HepG2 (cell line): ENCODE data around the gene NRN1L. TPM values are rescaled to one million over a fixed set of nuclear protein-coding genes. Genes with fewer than 3 reads are reported as not detected.

Experiments used
- ATAC-seq: fragments of 200-7000 bp; cut with Tn5 transposase; 3 replicates; pipeline ENCODE4 v1.9.1; 2020; ENCODE audit warnings: mild to moderate bottlenecking, moderate library complexity
- BruUV-seq: library from RNA; stranded (reverse); fragments of 400-500 nt; replicated peaks from 2 replicates; lab custom pipeline; 2021; lab: Mats Ljungman, UMichigan
- CTCF ChIA-PET: fragments of 300-600 bp; formaldehyde crosslinking; extraction: SDS; loops from one replicate; lab custom pipeline; 2021; ENCODE audit warnings: low total read pairs, inconsistent platforms, low intra/inter-chr PET ratio; lab: Yijun Ruan, JAX
- POLR2A ChIA-PET: fragments of 350-600 bp; sonication (Branson Sonifier 250); formaldehyde crosslinking; loops from one replicate; lab custom pipeline; 2020; ENCODE audit warnings: antibody characterized with exemption, inconsistent platforms; lab: Yijun Ruan, JAX
- DNase-seq: peaks from one replicate; pipeline ENCODE4 v3.0.0-alpha.2; 2015; ENCODE audit warnings: low spot score
- FAIRE-seq: peaks from 3 replicates; lab custom pipeline; 2011; peaks lifted over from hg19 to GRCh38; lab: Jason Lieb, UNC
- H2AFZ ChIP-seq: one replicate; pipeline ENCODE4 v1.6.1; 2011; ENCODE audit warnings: low read length, inconsistent platforms
- H3K27ac ChIP-seq: fragments of 300-600 bp; 3 replicates; pipeline ENCODE4 v1.8.0; 2011; ENCODE audit warnings: mixed run types, mild to moderate bottlenecking, mixed read lengths, low read length, inconsistent platforms; ENCODE audit not compliant: insufficient read depth; ENCODE audit errors: extremely low read length
- H3K27me3 ChIP-seq, 2 experiments: fragments of 200-600 bp in 1 of 2; 2 replicates in 1 of 2; 3 replicates in 1 of 2; pipeline versions ENCODE4 v1.6.0 to v1.8.0; 2011; ENCODE audit warnings: low read length in 2 of 2, mild to moderate bottlenecking in 2 of 2, moderate library complexity in 2 of 2, inconsistent platforms in 1 of 2; ENCODE audit not compliant: insufficient read depth in 2 of 2, control insufficient read depth in 1 of 2
- H3K36me3 ChIP-seq, 2 experiments: fragments of 200-600 bp in 1 of 2; replicated peaks in 1 of 2; 2 replicates in 1 of 2; 3 replicates in 1 of 2; pipeline versions ENCODE4 v1.5.1 to v1.8.0; 2011; ENCODE audit warnings: low read length in 2 of 2, inconsistent platforms in 1 of 2; ENCODE audit not compliant: insufficient read depth in 2 of 2, control insufficient read depth in 1 of 2
- H3K4me1 ChIP-seq: 2 replicates; pipeline ENCODE4 v1.5.1; 2012; ENCODE audit warnings: low read length, inconsistent platforms; ENCODE audit not compliant: insufficient read depth
- H3K4me2 ChIP-seq: 2 replicates; pipeline ENCODE4 v1.6.0; 2011; ENCODE audit warnings: low read depth, low read length, inconsistent platforms
- H3K4me3 ChIP-seq, 3 experiments: fragments of 200-600 bp in 1 of 3; sonication (generic), shearing (Covaris generic) in 1 of 3; replicated peaks in 1 of 3; 2 replicates each; pipeline ENCODE4 v1.5.1; 2011 to 2016; ENCODE audit warnings: low read length in 3 of 3, inconsistent platforms in 2 of 3, low read depth in 2 of 3, mild to moderate bottlenecking in 2 of 3, control low read depth in 1 of 3, mixed read lengths in 1 of 3; ENCODE audit not compliant: insufficient read depth in 1 of 3
- H3K79me2 ChIP-seq: one replicate; pipeline ENCODE4 v1.6.1; 2011; ENCODE audit warnings: low read length, inconsistent platforms; ENCODE audit not compliant: insufficient read depth
- H3K9ac ChIP-seq: 2 replicates; pipeline ENCODE4 v1.6.0; 2011; ENCODE audit warnings: mild to moderate bottlenecking, low read depth, low read length, inconsistent platforms; ENCODE audit not compliant: insufficient read depth
- H3K9me3 ChIP-seq: 2 replicates; pipeline ENCODE4 v1.5.1; 2012; ENCODE audit warnings: mild to moderate bottlenecking, low read length
- H4K20me1 ChIP-seq: 2 replicates; pipeline ENCODE4 v1.6.0; 2011; ENCODE audit warnings: inconsistent platforms, mild to moderate bottlenecking, low read length, moderate library complexity; ENCODE audit not compliant: insufficient read depth
- ARHGAP35 ChIP-seq: sonication (generic); formaldehyde crosslinking; IDR thresholded peaks from 2 replicates; pipeline ENCODE4 v1.9.0; 2022; ENCODE audit warnings: mild to moderate bottlenecking, inconsistent platforms, moderate library complexity, missing genetic modification reagents, borderline replicate concordance
- BCL6 ChIP-seq: IDR thresholded peaks from 2 replicates; pipeline ENCODE4 v1.6.1; 2016; ENCODE audit warnings: missing genetic modification reagents, missing compliant biosample characterization
- CCAR2 ChIP-seq: fragments of 200-400 bp; formaldehyde crosslinking; optimal IDR thresholded peaks from 2 replicates; pipeline ENCODE3; 2018; ENCODE audit warnings: low read depth, mild to moderate bottlenecking, low read length, moderate library complexity
- FOXA1 ChIP-seq, 2 experiments: fragments of 450-650 bp in 1 of 2; sonication (generic) in 1 of 2; formaldehyde crosslinking in 1 of 2; IDR thresholded peaks; 2 replicates each; pipeline versions ENCODE4 v1.4.0 to v1.6.1; 2016 to 2020; ENCODE audit warnings: missing genetic modification reagents in 1 of 2
- FOXK2 ChIP-seq: fragments of 450-650 bp; IDR thresholded peaks from 2 replicates; pipeline ENCODE4 v1.6.1; 2016
- HMGXB4 ChIP-seq, 2 experiments: sonication (generic) in 1 of 2; formaldehyde crosslinking in 1 of 2; IDR thresholded peaks; 2 replicates each; pipeline versions ENCODE4 v1.4.0 to v1.6.1; 2018 to 2020; ENCODE audit warnings: missing genetic modification reagents in 2 of 2, borderline replicate concordance in 1 of 2, low read depth in 1 of 2, mild to moderate bottlenecking in 1 of 2, missing biosample characterization in 1 of 2
- ISX ChIP-seq: sonication (generic); formaldehyde crosslinking; conservative IDR thresholded peaks from 2 replicates; pipeline ENCODE4 v1.5.0; 2020; ENCODE audit warnings: missing genetic modification reagents
- NR2F6 ChIP-seq, 2 experiments: IDR thresholded peaks; 2 replicates each; pipeline ENCODE4 v1.6.1; 2016; ENCODE audit warnings: antibody characterized with exemption in 1 of 2, mild to moderate bottlenecking in 1 of 2
- RARA ChIP-seq: IDR thresholded peaks from 2 replicates; pipeline ENCODE4 v1.6.1; 2016; ENCODE audit warnings: missing genetic modification reagents, missing compliant biosample characterization
- RELA ChIP-seq: sonication (generic); formaldehyde crosslinking; IDR thresholded peaks from 2 replicates; pipeline ENCODE4 v1.4.0; 2020; ENCODE audit warnings: missing genetic modification reagents
- RXRA ChIP-seq: sonication (generic); formaldehyde crosslinking; IDR thresholded peaks from 2 replicates; pipeline ENCODE4 v1.5.1; 2020; ENCODE audit warnings: missing genetic modification reagents
- SIX4 ChIP-seq: sonication (generic); formaldehyde crosslinking; IDR thresholded peaks from 2 replicates; pipeline ENCODE4 v1.4.0; 2020; ENCODE audit warnings: missing genetic modification reagents
- SKI ChIP-seq: fragments of 450-650 bp; IDR thresholded peaks from one replicate; pipeline ENCODE4 v1.6.1; 2018; ENCODE audit warnings: mild to moderate bottlenecking; ENCODE audit not compliant: partially characterized antibody
- SNAPC5 ChIP-seq: sonication (generic); formaldehyde crosslinking; IDR thresholded peaks from 2 replicates; pipeline ENCODE4 v1.8.1; 2023; ENCODE audit warnings: mild to moderate bottlenecking, missing genetic modification reagents, borderline replicate concordance
- SOX13 ChIP-seq, 3 experiments: fragments of 450-650 bp in 1 of 3; sonication (generic) in 1 of 3; formaldehyde crosslinking in 1 of 3; IDR thresholded peaks in 2 of 3; conservative IDR thresholded peaks in 1 of 3; 2 replicates each; pipeline versions ENCODE4 v1.5.0 to v1.6.1; 2016 to 2020; ENCODE audit warnings: antibody characterized with exemption in 1 of 3, mild to moderate bottlenecking in 1 of 3, missing compliant biosample characterization in 1 of 3, missing genetic modification reagents in 1 of 3, moderate library complexity in 1 of 3
- ZFP36L2 ChIP-seq: sonication (generic); formaldehyde crosslinking; IDR thresholded peaks from 2 replicates; pipeline ENCODE4 v1.4.0; 2020; ENCODE audit warnings: missing genetic modification reagents
- ZFY ChIP-seq: sonication (generic); formaldehyde crosslinking; IDR thresholded peaks from 2 replicates; pipeline ENCODE4 v1.4.0; 2020; ENCODE audit warnings: missing genetic modification reagents
- ZNF263 ChIP-seq: sonication (generic); formaldehyde crosslinking; IDR thresholded peaks from 2 replicates; pipeline ENCODE4 v1.4.0; 2020; ENCODE audit warnings: missing genetic modification reagents
- ZNF333 ChIP-seq: sonication (generic); formaldehyde crosslinking; IDR thresholded peaks from 2 replicates; pipeline ENCODE4 v1.4.0; 2020; ENCODE audit warnings: mild to moderate bottlenecking, missing genetic modification reagents, borderline replicate concordance
- WGBS: methylation state at CpG from one replicate; pipeline ENCODE4 v1.1.6; 2017; ENCODE audit warnings: low lambda C conversion rate; 5-methylcytosine and 5-hydroxymethylcytosine counted together
- in situ Hi-C: cut with HindIII; loops from 2 replicates; pipeline ENCODE4 v1.10.0; 2017; ENCODE audit warnings: low pct_unique_long_range_greater_than_20kb; ENCODE audit not compliant: extremely low pct_ligation_motif_present
- intact Hi-C: fragments of 100-400 bp; cut with micrococcal nuclease; formaldehyde crosslinking; loops from one replicate; pipeline ENCODE4 v1.10.0; 2022; ENCODE audit not compliant: unreplicated experiment
- polyA plus RNA-seq, 8 experiments: library from polyadenylated mRNA; depleted of rRNA in 3 of 8; stranded (reverse) in 7 of 8; unstranded in 1 of 8; fragments of >200 nt; fragmentation: Illumina TruSeq in 4 of 8; extraction: Trizol in 4 of 8; gene quantifications; 2 replicates each; pipeline versions ENCODE4 v1.2.1 to v1.2.3, GENCODE V29; 2011 to 2016; ENCODE audit warnings: low read depth in 4 of 8, missing spikeins in 1 of 8, mixed read lengths in 1 of 8; ENCODE audit not compliant: insufficient read depth in 1 of 8
- total RNA-seq, 5 experiments: library from RNA; depleted of rRNA; stranded (reverse); fragments of >200 nt; fragmentation: Illumina TruSeq; extraction: Trizol; gene quantifications; 2 replicates each; pipeline ENCODE4 v1.2.3, GENCODE V29; 2016; ENCODE audit warnings: low read depth in 1 of 5

The NRN1L gene
- total and polyA plus RNA-seq, 2 of the 13 experiments (the other 11 are each of a cell fraction or from before 2014, with no cell fraction given) = 0.53 to 1.2 TPM

GRCh38 chr16:67856927-67857546, 27.6 kb upstream of the NRN1L start:
- Histone ChIP-seq H3K9ac (peak overlapping the region; percentile 68), H3K4me3 (peak overlapping the region in 1 of 3 experiments; percentile 35; a peak in 2 of 6 replicates), H3K27ac (peak overlapping the region; percentile 89), H3K79me2 (peaks cover 92% of the 10 kb centered on the region), H3K4me2 (peak overlapping the region; percentile 65), H4K20me1 (peaks cover 61% of the 10 kb centered on the region), H3K9me3 (no peaks in the 10 kb centered on the region), H3K27me3 (no peaks in the 10 kb centered on the region), H3K36me3 (peaks cover 10 to 30% of the 10 kb centered on the region in 2 experiments; a peak in 4 of 5 replicates), H2AFZ (no peak overlapping the region), H3K4me1 (peaks cover 64% of the 10 kb centered on the region)
- ChIA-PET POLR2A (interaction anchor here (0.8 to 3.3 kb wide), 9 partner anchors 9 to 87 kb away, joined by 3 to 21 read pairs (median 6); partner anchors contain the start of genes CENPT, EDC4, LCAT and NUTF2), CTCF (no interaction called here)
- in situ Hi-C loops = no loop called here
- ATAC-seq (peak; percentile 41), FAIRE-seq (no peak), DNase-seq (no peak)
- no TSS peak for BruUV-seq
- whole genome bisulfite sequencing = 46% methylated on average over 5 of the region's 5 CpGs
- intact Hi-C loops = loop anchor here (1.0 kb wide), 1 partner anchor 11 kb away; the partner anchor contains the start of gene NUTF2
- 0 out of 2 replicates have a peak, but pooled peaks have one; percentile 34 for TF ChIP-seq ARHGAP35 (CRISPR knock-in tag)
- TF ChIP-seq RARA (CRISPR knock-in tag) = peak; percentile 82
- peak; percentile 71 for TF ChIP-seq SKI
- 0 out of 4 replicates have a peak, but pooled peaks of 1 of the 2 experiments have one; percentile 23 for TF ChIP-seq HMGXB4 (CRISPR knock-in tag; IDR thresholded peaks at IDR 0.05; ENCODE audit: borderline replicate concordance in 1 of 2, low read depth in 1 of 2)
- no peak for TF ChIP-seq SNAPC5 (CRISPR knock-in tag)
- peak; percentile 56 for TF ChIP-seq BCL6 (CRISPR knock-in tag)
- no peak for TF ChIP-seq ISX
- TF ChIP-seq RXRA (CRISPR knock-in tag) = peak; percentile 39; the same call in 1 of the 2 replicates
- TF ChIP-seq FOXA1 (IDR thresholded peaks at IDR 0.05) = no peak
- peak; percentile 64 for TF ChIP-seq FOXA1 (CRISPR knock-in tag; IDR thresholded peaks at IDR 0.05)
- TF ChIP-seq ZFP36L2 (CRISPR knock-in tag) = no peak
- 0 out of 2 replicates have a peak, but pooled peaks have one; percentile 9 for TF ChIP-seq ZFY
- no peak for TF ChIP-seq SIX4
- TF ChIP-seq ZNF333 = no peak
- 0 out of 2 replicates have a peak, but pooled peaks have one; percentile 66 for TF ChIP-seq RELA (CRISPR knock-in tag)
- TF ChIP-seq ZNF263 (CRISPR knock-in tag) = peak; percentile 76
- no peak for TF ChIP-seq CCAR2
- peak; percentile 31; the same call in 1 of the 2 replicates for TF ChIP-seq NR2F6 (IDR thresholded peaks at IDR 0.05)
- TF ChIP-seq NR2F6 (CRISPR knock-in tag; IDR thresholded peaks at IDR 0.05) = no peak
- TF ChIP-seq FOXK2 = no peak
- no peak for TF ChIP-seq SOX13 (IDR thresholded peaks at IDR 0.05)
- TF ChIP-seq SOX13 (CRISPR knock-in tag; conservative IDR thresholded peaks at IDR 0.05 in 1 of 2, IDR thresholded peaks at IDR 0.05 in 1 of 2) = 0 out of 4 replicates have a peak, but pooled peaks of 1 of the 2 experiments have one; percentile 13
